Transverse colon (tissue), 4 donors: ENCODE measurements around the gene CNTD1. TPM values are rescaled to one million over a fixed set of nuclear protein-coding genes. Genes with fewer than 3 reads are reported as not detected.

Experiments used
- DNase-seq: peaks from one replicate; pipeline ENCODE4 v3.0.0-alpha.2; 2019
- H3K27ac ChIP-seq, 4 donors: fragments of 200-600 bp; sonication (generic); 2 replicates each; pipeline ENCODE4 v1.5.1; 2016 to 2018; ENCODE audit warnings: inconsistent platforms in 4 of 4
- H3K27me3 ChIP-seq: fragments of 200-600 bp; sonication (generic); 2 replicates; pipeline ENCODE4 v1.5.1; 2017; ENCODE audit warnings: inconsistent platforms
- H3K36me3 ChIP-seq, 4 donors: fragments of 200-600 bp; sonication (generic); 2 replicates each; pipeline ENCODE4 v1.5.1; 2017 to 2019; ENCODE audit warnings: inconsistent platforms in 4 of 4
- H3K4me1 ChIP-seq, 4 donors: fragments of 200-600 bp; sonication (generic); 2 replicates each; pipeline ENCODE4 v1.5.1; 2017 to 2020; ENCODE audit warnings: inconsistent platforms in 4 of 4
- H3K4me3 ChIP-seq, 4 donors: fragments of 200-600 bp; sonication (generic); 1 replicate in 1 of 4; 2 replicates in 3 of 4; pipeline versions ENCODE4 v1.5.1 to v1.6.1; 2017 to 2019; ENCODE audit warnings: inconsistent platforms in 4 of 4
- H3K9me3 ChIP-seq, 2 donors: fragments of 200-600 bp; sonication (generic); 2 replicates each; pipeline ENCODE4 v1.5.1; 2017 to 2019; ENCODE audit warnings: inconsistent platforms in 2 of 2
- EP300 ChIP-seq: sonication (generic); formaldehyde crosslinking; IDR thresholded peaks from one replicate; pipeline ENCODE4 v1.6.1; 2017; ENCODE audit warnings: antibody characterized with exemption, low read depth
- POLR2A ChIP-seq: fragments of 450-650 bp; IDR thresholded peaks from one replicate; pipeline ENCODE4 v1.6.1; 2016; ENCODE audit warnings: antibody characterized with exemption, mild to moderate bottlenecking, moderate library complexity
- POLR2AphosphoS5 ChIP-seq, 3 donors: sonication (generic); formaldehyde crosslinking; IDR thresholded peaks; one replicate each; pipeline ENCODE4 v1.6.1; 2016; ENCODE audit warnings: antibody characterized with exemption in 3 of 3
- WGBS, 2 donors: methylation state at CpG; one replicate each; pipeline ENCODE4 v1.1.5; 2018; ENCODE audit warnings: low coverage in 1 of 2; 5-methylcytosine and 5-hydroxymethylcytosine counted together
- in situ Hi-C, 4 donors: fragments of 200-750 bp; cut with MboI; loops; one replicate each; pipeline versions ENCODE4 v1.15.0 to v1.15.1; 2017; ENCODE audit warnings: low sequenced_read_pairs in 3 of 4, low pct_ligation_motif_present in 1 of 4, low pct_unique_long_range_greater_than_20kb in 1 of 4
- intact Hi-C: fragments of 100-400 bp; cut with DNase I; formaldehyde crosslinking; loops from one replicate; pipeline ENCODE4 v1.15.1; 2023; ENCODE audit warnings: low total_unique reads
- total RNA-seq, 4 donors: library from RNA; depleted of rRNA; stranded (reverse); fragments of >200 nt; gene quantifications; one replicate each; pipeline ENCODE4 v1.1.0, GENCODE V29; 2016
- TF ChIP-seq, protein P1 (sequence below), 5 experiments: fragments of 200-600 bp in 3 of 5; fragments of 450-650 bp in 2 of 5; sonication (generic) in 3 of 5; IDR thresholded peaks; 1 replicate in 2 of 5; 2 replicates in 3 of 5; pipeline ENCODE4 v1.5.1; 2016 to 2017; ENCODE audit warnings: antibody characterized with exemption in 5 of 5, inconsistent platforms in 3 of 5, mild to moderate bottlenecking in 2 of 5, moderate library complexity in 1 of 5

CNTD1 gene
- total RNA-seq, 4 donors from 2014 or later, result 0.48 to 1.5 TPM; not detected in 2

DNA sequence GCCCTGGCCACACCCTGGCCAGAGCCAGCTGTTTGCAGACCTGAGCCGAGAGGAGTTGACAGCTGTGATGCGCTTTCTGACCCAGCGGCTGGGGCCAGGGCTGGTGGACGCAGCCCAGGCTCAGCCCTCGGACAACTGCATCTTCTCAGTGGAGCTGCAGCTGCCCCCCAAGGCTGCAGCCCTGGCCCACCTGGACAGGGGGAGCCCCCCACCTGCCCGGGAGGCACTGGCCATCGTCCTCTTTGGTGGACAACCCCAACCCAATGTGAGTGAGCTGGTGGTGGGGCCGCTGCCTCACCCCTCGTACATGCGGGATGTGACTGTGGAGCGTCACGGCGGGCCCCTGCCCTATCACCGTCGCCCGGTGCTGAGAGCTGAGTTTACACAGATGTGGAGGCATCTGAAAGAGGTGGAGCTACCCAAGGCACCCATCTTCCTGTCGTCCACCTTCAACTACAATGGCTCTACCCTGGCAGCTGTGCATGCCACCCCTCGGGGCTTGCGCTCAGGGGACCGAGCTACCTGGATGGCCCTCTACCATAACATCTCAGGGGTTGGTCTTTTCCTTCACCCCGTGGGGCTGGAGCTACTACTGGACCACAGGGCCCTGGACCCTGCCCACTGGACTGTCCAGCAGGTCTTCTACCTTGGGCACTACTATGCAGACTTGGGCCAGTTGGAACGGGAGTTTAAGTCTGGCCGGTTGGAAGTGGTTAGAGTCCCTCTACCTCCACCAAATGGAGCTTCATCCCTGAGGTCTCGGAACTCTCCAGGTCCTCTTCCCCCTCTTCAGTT is 46.3 kb downstream of the CNTD1 start:
- TF ChIP-seq, protein P1, sequence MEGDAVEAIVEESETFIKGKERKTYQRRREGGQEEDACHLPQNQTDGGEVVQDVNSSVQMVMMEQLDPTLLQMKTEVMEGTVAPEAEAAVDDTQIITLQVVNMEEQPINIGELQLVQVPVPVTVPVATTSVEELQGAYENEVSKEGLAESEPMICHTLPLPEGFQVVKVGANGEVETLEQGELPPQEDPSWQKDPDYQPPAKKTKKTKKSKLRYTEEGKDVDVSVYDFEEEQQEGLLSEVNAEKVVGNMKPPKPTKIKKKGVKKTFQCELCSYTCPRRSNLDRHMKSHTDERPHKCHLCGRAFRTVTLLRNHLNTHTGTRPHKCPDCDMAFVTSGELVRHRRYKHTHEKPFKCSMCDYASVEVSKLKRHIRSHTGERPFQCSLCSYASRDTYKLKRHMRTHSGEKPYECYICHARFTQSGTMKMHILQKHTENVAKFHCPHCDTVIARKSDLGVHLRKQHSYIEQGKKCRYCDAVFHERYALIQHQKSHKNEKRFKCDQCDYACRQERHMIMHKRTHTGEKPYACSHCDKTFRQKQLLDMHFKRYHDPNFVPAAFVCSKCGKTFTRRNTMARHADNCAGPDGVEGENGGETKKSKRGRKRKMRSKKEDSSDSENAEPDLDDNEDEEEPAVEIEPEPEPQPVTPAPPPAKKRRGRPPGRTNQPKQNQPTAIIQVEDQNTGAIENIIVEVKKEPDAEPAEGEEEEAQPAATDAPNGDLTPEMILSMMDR (IDR thresholded peaks at IDR 0.05), result no peak
- TF ChIP-seq POLR2AphosphoS5 (IDR thresholded peaks at IDR 0.05), result no peak
- no peak for TF ChIP-seq EP300
- intact Hi-C loops, result loop anchor here (5.0 kb wide), 1 partner anchor 92 kb away; no protein-coding TSS in a partner anchor
- Histone ChIP-seq H3K27ac (no peak overlapping the region), H3K27me3 (peaks cover 14% of the 10 kb centered on the region), H3K36me3 (peaks cover 0 to 13% (median 6%) of the 10 kb centered on the region in 4 donors), H3K9me3 (no peaks in the 10 kb centered on the region), H3K4me1 (peaks cover 5 to 9% (median 7%) of the 10 kb centered on the region in 4 donors), H3K4me3 (no peak overlapping the region)
- DNase-seq, result no peak
- WGBS, 2 donors, result 91% methylated on average over 22 of the region's 24 CpGs; no CpG with 5 or more reads in 1 of the 2 donors
- in situ Hi-C loops, result loop anchor here (10.0 to 25.0 kb wide), 4 partner anchors 80 to 467 kb away; no protein-coding TSS in a partner anchor

DNA sequence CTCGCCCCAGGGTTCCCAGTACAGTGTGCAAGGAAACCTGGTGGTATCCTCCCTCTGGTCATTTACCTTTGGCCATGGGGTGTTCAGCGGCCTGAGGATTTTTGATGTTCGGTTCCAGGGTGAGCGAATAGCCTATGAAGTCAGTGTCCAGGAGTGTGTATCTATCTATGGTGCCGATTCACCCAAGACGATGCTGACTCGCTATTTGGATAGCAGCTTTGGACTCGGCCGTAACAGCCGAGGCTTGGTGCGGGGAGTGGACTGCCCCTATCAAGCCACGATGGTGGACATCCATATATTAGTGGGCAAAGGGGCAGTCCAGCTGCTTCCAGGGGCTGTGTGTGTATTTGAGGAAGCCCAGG is 46.9 kb downstream of the CNTD1 start:
- in situ Hi-C loops (loop anchor here (10.0 to 25.0 kb wide), 4 partner anchors 79 to 467 kb away; no protein-coding TSS in a partner anchor), intact Hi-C loops (no loop called here)
- Histone ChIP-seq H3K27ac (no peak overlapping the region), H3K4me3 (no peak overlapping the region), H3K9me3 (no peaks in the 10 kb centered on the region), H3K4me1 (peaks cover 5 to 15% (median 12%) of the 10 kb centered on the region in 4 donors), H3K36me3 (peaks cover 0 to 7% (median 3%) of the 10 kb centered on the region in 4 donors), H3K27me3 (peaks cover 18% of the 10 kb centered on the region)
- 94% methylated on average over 12 of the region's 12 CpGs; no CpG with 5 or more reads in 1 of the 2 donors for WGBS, 2 donors
- TF ChIP-seq, protein P1 (IDR thresholded peaks at IDR 0.05), result no peak
- TF ChIP-seq POLR2AphosphoS5 (IDR thresholded peaks at IDR 0.05) (no peak), POLR2A (no peak), EP300 (no peak)
- DNase-seq, result no peak

DNA sequence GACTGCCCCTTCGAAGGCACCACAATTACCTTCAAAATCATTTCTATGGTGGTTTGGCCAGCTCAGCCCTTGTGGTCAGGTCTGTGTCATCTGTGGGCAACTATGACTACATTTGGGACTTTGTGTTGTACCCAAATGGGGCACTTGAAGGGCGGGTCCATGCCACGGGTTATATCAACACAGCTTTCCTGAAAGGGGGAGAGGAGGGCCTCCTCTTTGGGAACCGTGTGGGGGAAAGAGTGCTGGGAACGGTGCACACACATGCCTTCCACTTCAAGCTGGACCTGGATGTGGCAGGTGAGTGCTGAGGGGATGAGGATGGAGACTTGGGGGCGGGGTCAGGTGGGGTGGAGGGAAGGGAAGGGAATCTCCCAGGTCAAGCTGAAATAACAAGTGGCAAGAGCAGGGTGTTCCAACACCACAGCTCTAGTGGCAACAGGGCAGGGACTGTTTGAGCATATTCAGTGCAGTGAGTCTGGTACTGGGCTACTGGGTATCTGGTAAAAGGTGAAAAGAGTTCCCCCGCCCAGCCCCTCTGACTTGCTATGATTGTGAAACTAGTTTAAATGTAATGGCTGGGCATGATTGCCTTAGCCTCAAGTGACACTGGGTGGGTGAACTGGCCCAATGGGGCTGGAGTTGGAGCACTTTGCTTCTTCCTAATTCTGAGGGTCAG is 47.4 kb downstream of the CNTD1 start:
- Histone ChIP-seq H3K36me3 (peaks cover 0 to 5% (median 2%) of the 10 kb centered on the region in 4 donors), H3K27me3 (peaks cover 23% of the 10 kb centered on the region), H3K27ac (no peak overlapping the region), H3K4me3 (no peak overlapping the region), H3K9me3 (no peaks in the 10 kb centered on the region), H3K4me1 (peaks cover 5 to 17% (median 13%) of the 10 kb centered on the region in 4 donors)
- no peak for DNase-seq
- TF ChIP-seq, protein P1 (IDR thresholded peaks at IDR 0.05), result no peak
- TF ChIP-seq POLR2AphosphoS5 (IDR thresholded peaks at IDR 0.05), result no peak
- TF ChIP-seq EP300, result no peak
- TF ChIP-seq POLR2A, result no peak
- WGBS, 2 donors, result 67 to 72% methylated on average over 3 to 7 of the region's 7 CpGs
- in situ Hi-C loops, result loop anchor here (10.0 to 25.0 kb wide), 4 partner anchors 79 to 466 kb away; no protein-coding TSS in a partner anchor
- intact Hi-C loops, result no loop called here
